ENCODE measurements around the gene LAIR1.
"Not testable (repeated sequence)": the region's sequence is repeated elsewhere in the genome, so short reads cannot be mapped to it uniquely, and the experiment has no call there.

LAIR1 gene

DNA sequence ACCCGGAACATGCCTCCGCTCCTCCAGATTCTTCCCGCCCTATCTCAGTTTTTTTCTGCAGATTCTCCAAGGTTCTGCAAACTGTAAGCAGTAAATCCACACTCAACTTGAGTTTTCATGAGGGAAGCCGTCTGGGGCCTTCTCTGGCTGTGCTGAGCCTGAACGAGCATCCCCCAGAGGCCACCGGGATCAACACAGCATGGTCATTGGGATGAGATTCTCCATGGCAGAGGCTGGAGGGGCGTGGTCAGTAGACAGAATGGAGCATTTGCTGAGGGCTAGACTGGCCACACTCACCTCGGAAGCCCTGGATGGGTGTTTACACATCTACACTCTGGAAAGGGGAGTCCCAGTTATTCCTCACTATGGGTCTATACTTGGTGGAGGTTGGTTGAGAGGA, 23.4 kb downstream of the LAIR1 start:
- no peak for DNase-seq (ENCODE audit: low read depth)

DNA sequence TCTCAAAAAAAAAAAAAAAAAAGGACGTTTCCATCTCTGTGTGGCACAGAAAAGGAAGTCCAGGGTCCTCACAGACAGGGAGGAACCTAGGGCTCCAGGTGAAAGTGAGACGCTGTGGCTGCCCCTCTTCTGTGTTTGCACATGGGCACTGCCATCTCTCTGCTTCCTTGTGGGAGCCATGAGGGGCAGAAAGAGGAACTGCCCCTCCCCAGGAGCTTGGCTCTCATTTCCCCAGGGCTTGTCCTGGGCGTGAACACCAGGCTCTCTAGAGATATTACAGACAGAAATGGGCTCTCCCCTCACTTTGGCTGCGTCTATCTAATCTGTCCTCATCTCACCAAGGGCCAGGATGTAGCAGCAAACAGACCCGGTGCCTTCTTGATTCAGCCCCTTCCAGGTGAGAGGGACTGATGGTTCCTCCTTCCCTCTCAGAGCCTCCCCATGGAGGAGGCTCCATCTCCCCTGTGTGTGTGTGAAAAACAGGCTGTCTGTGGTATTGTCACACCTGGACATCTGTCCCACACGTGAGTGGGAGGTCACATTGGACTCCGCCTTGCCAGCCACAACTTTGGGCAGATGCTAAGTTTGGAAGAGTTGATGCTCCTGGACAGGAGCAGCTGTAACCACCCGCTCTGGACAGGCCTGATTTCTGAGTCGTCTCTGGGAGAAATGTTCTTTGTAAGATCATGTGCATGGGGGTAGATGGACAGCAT, 24.9 kb downstream of the LAIR1 start:
- DNase-seq (ENCODE audit: low read depth): no peak

DNA sequence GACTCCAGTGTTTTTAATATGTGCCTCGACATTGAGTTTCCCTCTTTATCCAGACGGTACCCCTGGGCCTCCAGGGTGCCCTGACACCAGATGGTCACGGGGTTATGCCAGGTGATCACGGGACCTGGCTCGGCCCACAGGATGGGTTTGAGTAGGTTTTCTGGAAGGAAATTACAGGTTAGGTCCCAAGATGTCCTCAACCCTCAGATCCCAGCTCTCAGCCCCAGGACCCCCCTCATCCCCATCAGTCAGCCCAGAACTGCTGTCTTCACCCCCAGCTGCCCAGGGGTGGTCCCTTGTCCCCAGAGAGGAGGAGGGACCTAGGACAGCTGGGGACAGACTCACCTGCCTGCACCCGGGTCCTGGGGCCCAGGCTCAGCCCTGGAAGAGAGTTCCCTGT, 26.2 kb downstream of the LAIR1 start:
- DNase-seq (ENCODE audit: low read depth): no peak

DNA sequence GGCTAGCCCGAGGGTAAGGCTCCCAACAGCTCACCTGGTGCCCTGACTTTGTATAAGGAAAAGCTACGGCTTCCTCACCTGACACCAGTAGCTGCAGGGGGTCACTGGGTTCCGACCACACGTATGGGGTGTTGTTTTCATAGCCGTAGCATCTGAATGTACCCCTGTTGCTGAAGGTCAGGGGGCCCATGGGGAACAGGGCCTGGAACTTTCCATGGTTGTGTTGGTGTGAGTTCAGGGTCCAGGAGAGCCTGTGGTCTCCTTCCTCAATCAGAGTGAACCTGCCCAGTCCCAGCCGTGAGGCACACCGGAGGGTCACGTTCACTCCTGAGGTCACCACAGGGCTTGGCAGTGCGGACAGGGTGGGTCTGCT, 26.9 kb downstream of the LAIR1 start:
- no peak for DNase-seq (ENCODE audit: low read depth)

DNA sequence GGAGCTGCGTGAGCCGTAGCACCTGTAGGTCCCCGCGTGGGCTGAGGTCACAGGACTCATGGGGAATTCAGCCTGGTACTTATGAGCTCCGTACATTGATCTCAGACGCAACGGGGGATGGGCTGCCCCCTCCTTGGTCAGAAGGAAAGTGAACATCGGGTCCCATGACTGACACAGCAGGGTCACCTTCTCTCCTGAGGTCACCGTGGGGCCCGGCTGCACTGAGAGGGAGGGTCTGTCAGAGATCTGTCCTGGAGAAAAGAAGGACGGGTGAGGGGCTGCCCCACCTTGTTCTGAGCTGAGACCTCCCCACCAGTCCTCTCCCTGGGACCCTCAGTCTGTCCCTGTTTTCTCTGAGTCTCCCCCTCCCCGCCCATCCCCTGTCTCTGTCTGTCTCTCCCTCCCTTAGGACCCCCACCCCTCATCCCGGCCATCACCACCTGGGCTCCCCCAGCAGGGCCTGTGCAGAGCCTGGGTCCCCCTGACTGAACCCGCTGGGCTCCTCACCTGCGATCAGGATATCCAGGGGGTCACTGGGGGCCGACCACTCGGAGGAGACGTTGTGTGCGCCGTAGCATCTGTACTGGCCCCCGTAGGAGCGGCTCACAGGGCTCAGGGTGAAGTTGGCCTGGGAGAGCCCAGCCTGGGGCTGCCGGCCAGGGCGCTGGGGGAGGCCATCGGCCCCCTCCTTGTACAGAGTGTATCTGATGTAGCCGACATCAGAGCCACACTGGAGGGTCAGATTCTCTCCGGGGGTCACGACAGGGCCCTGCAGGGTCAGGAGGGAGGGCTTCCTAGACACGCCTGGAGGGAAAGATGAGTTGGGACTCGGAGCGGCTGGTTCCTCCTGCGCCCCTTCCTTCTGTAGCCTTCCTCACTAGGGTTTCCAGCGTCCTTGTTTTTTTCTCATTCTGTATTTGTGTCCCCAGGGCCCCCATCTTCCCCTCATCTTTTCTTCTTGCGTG, 27.6 kb downstream of the LAIR1 start:
- no peak for DNase-seq (ENCODE audit: low read depth)

DNA sequence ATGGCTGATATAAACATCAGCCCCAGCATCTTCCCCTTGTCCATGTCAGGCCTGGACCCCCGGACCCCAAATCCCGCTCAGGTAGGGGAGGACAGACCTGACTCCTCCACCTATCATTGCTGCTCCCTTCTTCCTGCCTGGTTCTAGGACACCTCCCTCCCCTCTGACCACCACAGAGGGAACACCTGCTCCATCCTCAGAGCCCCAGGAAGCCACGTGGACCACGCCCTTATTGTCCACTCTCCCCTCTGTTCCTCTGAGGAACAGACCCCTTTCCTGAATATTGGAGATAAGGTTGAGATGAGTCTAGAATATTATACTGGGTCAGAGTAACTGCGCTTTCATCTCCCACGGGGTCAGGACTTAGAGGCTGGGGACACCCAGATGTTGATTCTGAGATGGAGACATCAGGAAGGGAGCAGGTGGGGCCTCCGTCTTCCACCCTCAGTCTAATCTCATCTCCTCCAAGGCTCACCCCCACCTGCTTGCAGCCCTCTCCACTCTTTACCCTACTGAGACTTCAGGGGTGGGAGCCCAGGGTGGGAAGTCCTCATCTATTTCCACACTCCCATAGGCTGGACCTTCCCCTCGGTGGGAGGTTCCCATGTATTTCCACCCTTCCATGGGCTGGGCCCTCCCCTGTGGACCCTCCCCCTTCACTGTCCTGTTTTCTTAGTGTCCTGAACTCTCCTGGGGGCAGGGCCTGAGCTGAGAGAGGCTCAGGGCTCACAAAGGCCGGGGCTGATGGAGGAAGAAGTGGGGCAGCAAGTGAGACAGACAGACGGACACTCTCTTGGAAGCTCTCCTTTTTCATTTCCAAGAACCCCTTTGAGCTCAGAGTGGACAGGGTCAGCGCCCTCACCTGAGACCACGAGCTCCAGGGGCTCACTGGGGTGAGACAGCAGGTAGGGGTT, 28.5 kb downstream of the LAIR1 start:
- no peak for DNase-seq (ENCODE audit: low read depth)

DNA sequence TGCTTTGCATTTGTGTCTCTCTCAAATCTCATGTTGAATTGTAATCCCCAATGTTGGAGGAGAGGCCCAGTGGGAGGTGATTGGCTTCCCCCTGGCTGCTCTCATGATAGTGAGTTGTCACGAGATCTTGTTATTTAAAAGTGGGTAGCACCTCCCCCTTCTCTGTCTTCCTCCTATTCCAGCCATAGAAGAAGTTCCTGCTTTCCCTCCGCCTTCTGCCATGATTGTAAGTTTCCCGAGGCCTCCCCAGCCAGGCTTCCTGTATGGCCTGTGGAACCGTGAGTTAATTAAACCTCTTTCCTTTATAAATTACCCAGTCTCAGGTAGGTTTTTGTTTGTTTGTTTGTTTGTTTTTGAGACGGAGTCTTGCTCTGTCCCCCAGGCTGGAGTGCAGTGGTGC, 29.6 kb downstream of the LAIR1 start:
- DNase-seq (ENCODE audit: low read depth): no peak

DNA sequence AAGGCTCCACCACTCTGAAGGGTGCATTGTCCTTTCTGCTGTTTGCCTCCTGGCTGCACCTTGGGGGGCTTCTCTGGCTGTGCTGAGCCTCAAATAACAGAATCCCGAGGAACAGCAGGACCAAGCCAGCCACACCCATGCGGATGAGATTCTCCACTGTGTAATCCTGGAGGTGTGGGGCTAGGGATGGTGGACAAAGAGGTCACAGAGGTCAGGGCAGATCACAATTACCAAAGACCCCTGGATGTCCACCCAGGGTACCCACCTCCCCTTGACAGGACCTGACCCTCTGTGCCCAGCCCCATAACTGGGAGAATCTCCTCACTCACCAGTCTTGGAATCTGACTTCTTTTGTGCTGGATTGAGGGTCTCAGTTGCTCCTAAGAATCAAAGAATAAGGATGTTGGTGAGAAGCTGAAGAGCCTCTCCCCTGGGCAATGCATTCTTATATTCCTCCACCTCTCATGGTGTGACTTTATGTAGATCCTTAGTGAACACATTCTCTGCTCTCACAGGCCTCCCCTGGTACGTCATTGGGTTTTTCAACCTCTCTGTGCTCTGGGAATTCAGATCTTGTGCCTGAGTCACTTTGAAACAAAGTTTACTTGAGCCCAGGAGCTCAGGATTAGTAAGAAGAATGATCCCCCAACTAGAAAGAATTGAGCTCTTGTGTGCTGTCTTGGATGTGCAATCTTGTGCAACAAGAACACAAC, 31.0 kb downstream of the LAIR1 start:
- DNase-seq (ENCODE audit: low read depth): no peak

DNA sequence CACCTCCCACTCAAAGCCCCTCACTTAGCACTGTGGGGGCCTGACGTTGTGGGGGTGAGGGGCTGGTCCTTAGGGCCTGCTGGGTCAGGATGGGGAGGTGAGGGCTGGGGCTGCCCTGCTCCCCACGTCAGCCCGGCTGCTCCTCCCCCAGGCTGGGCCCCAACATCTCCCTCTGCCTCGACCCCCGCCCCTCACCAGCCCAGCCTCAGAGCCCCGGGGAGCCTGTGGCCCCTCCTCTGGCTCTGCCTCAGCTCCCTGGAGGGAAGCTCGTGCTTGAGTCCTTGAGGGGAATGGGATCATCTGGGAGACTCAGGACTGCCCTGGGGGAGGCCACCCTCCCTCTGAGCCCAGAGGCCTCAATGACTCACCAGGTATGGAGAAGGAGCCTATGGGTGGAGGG, 32.6 kb downstream of the LAIR1 start:
- DNase-seq (ENCODE audit: low read depth): no peak

DNA sequence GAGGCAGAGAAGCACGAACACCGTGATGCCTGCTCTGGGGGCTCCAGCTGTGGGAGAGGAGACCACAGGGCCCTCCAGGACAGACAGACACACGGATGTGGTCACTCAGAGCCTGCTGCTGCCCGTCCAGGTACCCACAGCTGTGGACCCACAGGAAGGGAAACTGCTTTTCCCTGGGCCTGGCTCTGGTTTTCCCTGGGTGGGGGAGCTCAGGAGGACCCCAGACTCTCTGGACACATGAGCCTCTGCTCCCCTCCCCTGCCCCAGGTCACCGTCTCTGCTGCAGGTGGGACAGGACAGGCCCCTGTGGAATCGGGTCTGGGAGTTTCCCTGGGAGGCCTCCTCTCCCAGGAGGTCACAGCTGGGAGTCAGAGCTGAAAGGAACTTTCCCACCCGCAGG, 33.1 kb downstream of the LAIR1 start:
- DNase-seq (ENCODE audit: low read depth): no peak

DNA sequence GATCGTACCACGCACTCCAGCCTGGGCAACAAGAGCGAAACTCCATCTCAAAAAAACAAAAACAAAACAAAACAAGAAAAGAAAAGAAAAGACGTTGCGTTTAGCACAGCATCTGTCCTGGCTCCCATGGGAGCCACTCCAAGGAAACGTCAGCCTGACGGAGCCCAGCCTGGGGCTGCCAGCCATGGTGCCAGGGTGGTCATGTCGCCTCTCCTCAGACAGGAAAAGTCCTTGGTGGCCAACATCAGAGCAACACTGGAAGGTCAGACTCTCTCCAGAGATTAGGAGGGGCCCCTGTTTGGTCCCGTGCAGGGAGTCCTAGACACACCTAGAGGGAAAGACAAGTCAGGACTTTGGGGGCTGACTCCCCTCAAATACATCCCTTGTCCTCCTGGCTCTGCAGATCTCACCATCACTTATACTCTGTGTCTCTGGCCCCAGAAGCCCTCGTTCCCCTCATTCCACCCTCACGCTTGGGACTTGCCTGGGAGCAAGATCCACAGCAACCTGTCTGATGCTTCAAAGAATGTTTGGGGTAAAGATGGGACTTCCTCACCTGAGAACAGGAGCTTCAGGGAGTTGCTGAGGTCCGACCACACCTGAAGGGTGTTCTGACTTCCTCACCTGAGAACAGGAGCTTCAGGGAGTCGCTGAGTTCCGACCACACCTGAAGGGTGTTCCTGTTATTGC, 35.1 kb downstream of the LAIR1 start:
- no peak for DNase-seq (ENCODE audit: low read depth)

DNA sequence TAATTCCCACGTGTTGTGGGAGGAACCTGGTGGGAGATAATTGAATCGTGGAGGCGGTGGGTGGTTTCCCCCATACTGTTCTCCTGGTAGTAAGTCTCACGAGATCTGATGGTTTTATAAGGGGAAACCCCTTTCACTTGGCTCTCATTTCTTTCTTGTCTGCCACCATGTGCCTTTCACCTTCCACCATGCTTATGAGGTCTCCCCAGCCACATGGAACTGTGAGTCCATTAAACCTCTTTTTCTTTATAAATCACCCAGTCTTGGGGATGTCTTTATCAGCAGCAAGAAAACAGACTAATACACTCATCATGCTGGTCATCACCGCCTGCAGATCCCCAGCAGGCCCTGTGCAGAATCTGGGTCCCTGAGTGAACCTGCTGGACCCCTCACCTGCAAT, 36.0 kb downstream of the LAIR1 start:
- DNase-seq (ENCODE audit: low read depth): not testable (repeated sequence)

DNA sequence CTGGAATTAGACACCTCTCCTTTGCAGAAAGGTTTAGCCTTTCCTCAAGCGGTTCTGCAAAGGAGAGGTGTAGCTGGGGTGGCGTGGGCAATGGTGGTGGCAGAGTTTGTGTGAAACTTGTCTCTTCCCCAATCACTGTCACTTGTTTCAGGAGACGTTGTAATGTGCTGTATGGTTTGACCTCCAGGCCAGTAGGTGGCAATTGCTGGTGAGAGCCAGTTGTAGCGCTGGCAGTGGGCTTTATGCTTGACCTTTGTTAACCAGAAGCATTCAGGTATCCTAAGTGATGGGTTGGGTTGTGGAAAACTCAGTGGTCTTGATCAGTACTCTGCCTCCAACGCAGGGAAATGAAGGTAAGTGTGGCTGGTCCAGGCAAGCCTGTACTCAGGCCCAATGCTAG, 39.1 kb downstream of the LAIR1 start:
- no peak for DNase-seq (ENCODE audit: low read depth)

DNA sequence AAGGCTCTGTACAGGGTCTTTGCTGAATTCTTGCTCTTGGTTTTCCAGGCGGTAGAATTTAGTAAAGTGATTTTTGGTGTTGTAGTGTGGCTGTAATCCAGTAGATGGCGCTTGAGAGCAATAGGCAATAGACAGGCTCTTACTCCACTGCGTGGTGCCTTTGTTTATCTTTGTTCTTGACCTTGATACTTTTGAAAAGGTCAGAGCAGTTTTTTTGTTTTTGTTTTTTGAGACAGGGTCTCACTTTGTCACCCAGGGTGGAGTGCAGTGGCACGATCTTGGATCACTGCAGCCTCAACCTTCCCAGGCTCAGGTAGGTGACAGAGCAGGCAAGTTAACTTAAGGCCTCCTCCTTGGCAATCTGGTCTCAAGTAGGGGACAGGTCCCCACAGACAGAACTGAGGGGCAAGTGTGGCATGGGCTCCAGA, 39.5 kb downstream of the LAIR1 start:
- no peak for DNase-seq (ENCODE audit: low read depth)

DNA sequence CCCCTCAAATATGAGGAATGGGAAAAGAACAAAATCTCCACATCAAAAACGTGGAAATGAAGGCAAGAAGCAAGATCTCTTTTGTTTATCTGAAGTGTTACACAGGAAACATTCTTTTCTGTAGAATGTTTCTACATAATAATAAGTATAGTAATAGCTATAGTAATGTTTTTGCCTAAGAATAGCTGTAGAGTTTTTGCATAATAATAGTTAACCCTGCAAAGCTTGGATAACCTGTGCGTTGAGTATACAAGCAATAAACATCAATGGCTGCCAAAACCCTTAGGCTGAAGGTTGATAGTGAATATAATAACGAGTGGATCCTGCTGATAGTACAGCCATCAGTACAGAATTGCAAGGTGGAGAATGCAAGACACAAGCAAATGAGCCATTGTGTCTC, 40.7 kb downstream of the LAIR1 start:
- no peak for DNase-seq (ENCODE audit: low read depth)

DNA sequence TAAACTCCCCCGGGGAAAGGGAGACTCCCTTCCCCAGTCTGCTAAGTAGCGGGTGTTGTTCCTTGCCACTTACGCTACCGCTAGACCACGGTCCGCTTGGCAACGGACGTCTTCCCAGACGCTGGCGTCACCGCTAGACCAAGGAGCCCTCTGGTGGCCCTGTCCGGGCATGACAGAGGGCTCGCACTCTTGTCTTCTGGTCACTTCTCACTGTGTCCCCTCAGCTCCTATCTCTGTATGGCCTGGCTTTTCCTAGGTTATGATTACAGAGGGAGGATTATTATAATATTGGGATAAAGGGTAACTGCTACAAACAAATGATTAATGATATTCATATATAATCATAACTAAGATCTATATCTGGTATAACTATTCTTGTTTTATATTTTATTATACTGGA, 41.8 kb downstream of the LAIR1 start:
- DNase-seq (ENCODE audit: low read depth): not testable (repeated sequence)

DNA sequence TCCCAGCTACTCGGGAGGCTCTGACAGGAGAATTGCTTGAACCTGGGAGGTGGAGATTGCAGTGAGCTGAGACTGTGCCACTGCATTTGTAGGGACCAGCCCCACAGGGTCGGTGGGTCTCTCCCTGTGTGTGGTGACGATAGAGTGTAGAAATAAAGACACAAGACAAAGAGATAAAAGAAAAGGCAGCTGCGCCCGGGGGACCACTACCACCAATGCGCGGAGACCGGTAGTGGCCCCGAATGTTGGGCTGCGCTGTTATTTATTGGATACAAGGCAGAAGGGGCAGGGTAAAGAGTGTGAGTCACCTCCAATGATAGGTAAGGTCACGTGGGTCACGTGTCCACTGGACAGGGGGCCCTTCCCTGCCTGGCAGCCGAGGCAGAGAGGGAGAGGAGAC, 42.4 kb downstream of the LAIR1 start:
- not testable (repeated sequence) for DNase-seq (ENCODE audit: low read depth)

DNA sequence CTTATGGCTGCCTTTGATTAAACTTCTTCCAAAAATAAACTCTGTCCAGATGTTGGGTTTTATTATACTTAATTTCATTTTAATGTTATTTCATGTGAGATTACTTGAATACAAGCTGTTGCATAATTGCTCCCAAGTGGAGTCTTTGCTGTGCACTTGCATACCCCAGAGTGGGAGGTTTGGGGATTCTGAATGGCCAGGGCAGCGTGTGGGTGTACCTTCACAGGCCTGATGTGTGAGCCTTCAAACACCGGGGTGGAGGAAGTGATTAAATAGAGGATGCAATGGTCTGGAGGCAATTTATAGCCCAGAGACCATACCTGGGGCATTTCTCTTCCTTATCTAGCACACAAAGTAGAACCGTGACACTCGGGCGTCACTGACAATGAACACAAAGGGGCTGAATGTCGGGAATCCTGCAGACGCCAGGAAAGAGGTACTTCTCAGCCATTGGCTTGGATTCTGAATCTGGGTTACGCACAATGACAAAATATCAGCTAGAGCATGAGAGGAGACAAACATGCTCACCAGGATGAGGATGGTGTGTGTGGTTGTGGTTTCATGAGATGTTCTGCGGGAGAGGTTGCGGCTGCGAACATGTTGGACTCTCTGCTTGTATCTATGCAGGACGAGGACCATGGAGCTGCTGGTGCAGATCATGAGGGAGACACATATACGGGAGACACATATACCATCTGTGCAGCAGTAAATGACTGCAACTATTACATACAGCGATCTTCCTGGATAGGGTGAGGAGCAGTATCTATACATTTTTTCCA, 44.6 kb downstream of the LAIR1 start:
- DNase-seq (ENCODE audit: low read depth): no peak

DNA sequence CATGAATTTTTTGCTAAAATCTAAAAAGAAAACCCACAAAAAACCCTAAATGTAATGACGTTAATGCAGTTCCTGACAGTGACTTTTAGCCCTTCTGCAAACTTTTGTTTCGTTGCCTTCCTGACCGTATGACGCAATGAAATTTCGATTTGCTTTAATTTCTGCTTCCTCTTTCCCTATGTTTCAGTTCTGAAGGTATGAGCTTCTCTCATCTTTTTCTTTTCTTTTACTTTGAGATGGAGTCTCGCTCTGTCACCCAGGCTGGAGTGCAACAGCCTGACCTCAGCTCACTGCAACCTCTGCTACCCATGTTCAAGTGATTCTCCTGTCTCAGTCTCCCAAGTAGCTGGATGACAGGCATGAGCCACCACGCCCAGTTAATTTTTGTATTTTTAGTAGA, 45.7 kb downstream of the LAIR1 start:
- DNase-seq (ENCODE audit: low read depth): no peak

DNA sequence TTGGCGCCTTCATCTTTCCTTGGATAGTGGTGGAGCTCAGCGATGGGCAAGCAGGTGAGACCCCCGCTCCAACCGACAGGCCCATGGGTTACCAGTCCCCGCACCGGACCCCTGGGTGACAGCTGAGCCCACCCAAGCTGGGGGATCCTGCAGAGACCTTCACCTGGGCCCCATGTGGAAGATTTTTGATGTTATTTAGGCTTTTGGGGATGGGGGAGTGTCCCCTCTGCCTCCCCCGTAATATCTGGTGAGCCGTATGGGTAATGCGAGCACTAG, 46.8 kb downstream of the LAIR1 start:
- DNase-seq (ENCODE audit: low read depth): no peak
